HepG2 (cell line): ENCODE results near the gene AQP7. TPM values are rescaled to one million over a fixed set of nuclear protein-coding genes. Genes with fewer than 3 reads are reported as not detected.

ENCODE experiments used
- ATF4 ChIP-seq, 2 experiments: fragments of 450-650 bp in 1 of 2; sonication (generic) in 1 of 2; formaldehyde crosslinking; IDR thresholded peaks; 2 replicates each; pipeline versions ENCODE4 v1.5.0 to v1.8.0; 2020 to 2022; ENCODE audit warnings: mild to moderate bottlenecking in 1 of 2, missing genetic modification reagents in 1 of 2
- BCL3 ChIP-seq: sonication (generic); formaldehyde crosslinking; IDR thresholded peaks from 2 replicates; pipeline ENCODE4 v1.5.1; 2020; ENCODE audit warnings: mild to moderate bottlenecking, missing genetic modification reagents, moderate library complexity
- GTF2F1 ChIP-seq: fragments of 150-350 bp; IDR thresholded peaks from 2 replicates; pipeline ENCODE4 v1.6.1; 2014; ENCODE audit warnings: low read length
- KDM5A ChIP-seq: fragments of 200-600 bp; sonication (generic); IDR thresholded peaks from 2 replicates; pipeline ENCODE4 v1.7.0; 2018; ENCODE audit warnings: antibody characterized with exemption, mild to moderate bottlenecking, low read length, borderline replicate concordance
- KLF11 ChIP-seq: IDR thresholded peaks from 2 replicates; pipeline ENCODE4 v1.6.1; 2016; ENCODE audit warnings: missing compliant biosample characterization
- LCORL ChIP-seq, 2 experiments: fragments of 450-650 bp in 1 of 2; sonication (generic) in 1 of 2; formaldehyde crosslinking in 1 of 2; IDR thresholded peaks; 2 replicates each; pipeline versions ENCODE4 v1.5.0 to v1.6.1; 2017 to 2020; ENCODE audit warnings: antibody characterized with exemption in 1 of 2, missing genetic modification reagents in 1 of 2
- MBNL3 ChIP-seq: fragments of 250-450 bp; sonication (Bioruptor Pico); conservative IDR thresholded peaks from 2 replicates; pipeline ENCODE4 v1.8.0; 2022; ENCODE audit warnings: mild to moderate bottlenecking, inconsistent platforms
- PATZ1 ChIP-seq: sonication (generic); formaldehyde crosslinking; IDR thresholded peaks from 2 replicates; pipeline ENCODE4 v1.4.0; 2020; ENCODE audit warnings: missing genetic modification reagents
- PCBP1 ChIP-seq: fragments of 200-400 bp; formaldehyde crosslinking; IDR thresholded peaks from 2 replicates; pipeline ENCODE4 v1.6.1; 2017; ENCODE audit warnings: mild to moderate bottlenecking, low read depth, low read length, borderline replicate concordance
- RBM22 ChIP-seq: fragments of 200-400 bp; formaldehyde crosslinking; optimal IDR thresholded peaks from 2 replicates; pipeline ENCODE3; 2017; ENCODE audit warnings: mild to moderate bottlenecking, low read length, moderate library complexity
- SMYD3 ChIP-seq: sonication (generic); formaldehyde crosslinking; IDR thresholded peaks from 2 replicates; pipeline ENCODE4 v1.8.1; 2023; ENCODE audit warnings: mild to moderate bottlenecking, missing genetic modification reagents
- ZBTB3 ChIP-seq: sonication (generic); formaldehyde crosslinking; IDR thresholded peaks from 2 replicates; pipeline ENCODE4 v1.4.0; 2020; ENCODE audit warnings: low read depth, mild to moderate bottlenecking, moderate library complexity, missing genetic modification reagents, borderline replicate concordance
- ZFAT ChIP-seq: sonication (generic); formaldehyde crosslinking; conservative IDR thresholded peaks from 2 replicates; pipeline ENCODE4 v1.8.1; 2023; ENCODE audit warnings: missing genetic modification reagents, inconsistent platforms
- ZFP62 ChIP-seq: sonication (generic); formaldehyde crosslinking; IDR thresholded peaks from 2 replicates; pipeline ENCODE4 v1.4.0; 2020; ENCODE audit warnings: missing genetic modification reagents
- ZFX ChIP-seq: sonication (generic); formaldehyde crosslinking; IDR thresholded peaks from 2 replicates; pipeline ENCODE4 v1.4.0; 2020; ENCODE audit warnings: mild to moderate bottlenecking, low read depth, missing genetic modification reagents, moderate library complexity
- ZNF609 ChIP-seq: sonication (generic); formaldehyde crosslinking; IDR thresholded peaks from 2 replicates; pipeline ENCODE4 v1.4.0; 2020; ENCODE audit warnings: mild to moderate bottlenecking, missing genetic modification reagents, borderline replicate concordance
- ZNF75D ChIP-seq: sonication (generic); formaldehyde crosslinking; IDR thresholded peaks from 2 replicates; pipeline ENCODE4 v1.8.1; 2023; ENCODE audit warnings: missing genetic modification reagents, mild to moderate bottlenecking, borderline replicate concordance
- ZSCAN12 ChIP-seq: sonication (generic); formaldehyde crosslinking; IDR thresholded peaks from 2 replicates; pipeline ENCODE4 v1.9.0; 2021; ENCODE audit warnings: mild to moderate bottlenecking, missing genetic modification reagents
- polyA plus RNA-seq, 8 experiments: library from polyadenylated mRNA; depleted of rRNA in 3 of 8; stranded (reverse) in 7 of 8; unstranded in 1 of 8; fragments of >200 nt; fragmentation: Illumina TruSeq in 4 of 8; extraction: Trizol in 4 of 8; gene quantifications; 2 replicates each; pipeline versions ENCODE4 v1.2.1 to v1.2.3, GENCODE V29; 2011 to 2016; ENCODE audit warnings: low read depth in 4 of 8, missing spikeins in 1 of 8, mixed read lengths in 1 of 8; ENCODE audit not compliant: insufficient read depth in 1 of 8
- total RNA-seq, 5 experiments: library from RNA; depleted of rRNA; stranded (reverse); fragments of >200 nt; fragmentation: Illumina TruSeq; extraction: Trizol; gene quantifications; 2 replicates each; pipeline ENCODE4 v1.2.3, GENCODE V29; 2016; ENCODE audit warnings: low read depth in 1 of 5

The AQP7 gene
- total and polyA plus RNA-seq, 2 of the 13 experiments (the other 11 are each of a cell fraction or from before 2014, with no cell fraction given), result 1.9 to 2.1 TPM

GRCh38 chr9:33381231-33381791, 21.1 kb downstream of the AQP7 start (continued):
- TF ChIP-seq ZNF609 (CRISPR knock-in tag) (no peak), LCORL (IDR thresholded peaks at IDR 0.05) (no peak), LCORL (CRISPR knock-in tag; IDR thresholded peaks at IDR 0.05) (0 out of 2 replicates have a peak, but pooled peaks have one; percentile 42), RBM22 (no peak), ATF4 (CRISPR knock-in tag; IDR thresholded peaks at IDR 0.05) (no peak), KDM5A (no peak), BCL3 (CRISPR knock-in tag) (no peak), ZFX (CRISPR knock-in tag) (peak; percentile 30; the same call in 1 of the 2 replicates), KLF11 (CRISPR knock-in tag) (no peak), GTF2F1 (no peak), ZFAT (CRISPR knock-in tag) (no peak), MBNL3 (CRISPR knock-in tag) (no peak), PCBP1 (no peak), ZBTB3 (CRISPR knock-in tag) (no peak), ZFP62 (CRISPR knock-in tag) (no peak), ZSCAN12 (CRISPR knock-in tag) (no peak), PATZ1 (CRISPR knock-in tag) (0 out of 2 replicates have a peak, but pooled peaks have one; percentile 22), ZNF75D (no peak), SMYD3 (CRISPR knock-in tag) (no peak)
